GM19463 (cell line): ENCODE measurements around the gene SMC5.

Source experiments
- ATAC-seq: cut with Tn5 transposase; IDR thresholded peaks from one replicate; pipeline ENCODE4 v1.9.1; 2021; ENCODE audit warnings: mild to moderate bottlenecking, moderate library complexity; ENCODE audit not compliant: unreplicated experiment

Gene SMC5

GRCh38 chr9:70403166-70403565 is 144.4 kb downstream of the SMC5 start:
- ATAC-seq = no peak

GRCh38 chr9:70403618-70404025 is 144.8 kb downstream of the SMC5 start:
- no peak for ATAC-seq

- ATAC-seq = no peak
Measured at GRCh38 chr9:70404261-70404660, 145.5 kb downstream of the SMC5 start.
